Hepatocyte (in vitro differentiated cells): ENCODE measurements around the gene EFHD1. TPM values are rescaled to one million over a fixed set of nuclear protein-coding genes. Genes with fewer than 3 reads are reported as not detected.

ENCODE experiments used
- DNase-seq: peaks from one replicate; pipeline ENCODE4 v3.0.0-alpha.2; 2016; ENCODE audit warnings: low spot score
- H2AFZ ChIP-seq: fragments of 200-600 bp; sonication (generic); 2 replicates; pipeline ENCODE4 v1.6.0; 2016; ENCODE audit warnings: antibody characterized with exemption, mild to moderate bottlenecking
- H3K27ac ChIP-seq: fragments of 200-600 bp; sonication (generic); 2 replicates; pipeline ENCODE4 v1.5.1; 2016; ENCODE audit warnings: mild to moderate bottlenecking
- H3K27me3 ChIP-seq: fragments of 200-600 bp; sonication (generic); 2 replicates; pipeline ENCODE4 v1.6.1; 2016
- H3K36me3 ChIP-seq: fragments of 200-600 bp; sonication (generic); replicated peaks from 2 replicates; pipeline ENCODE4 v1.5.1; 2016; ENCODE audit warnings: low read depth; ENCODE audit not compliant: insufficient read depth
- H3K4me1 ChIP-seq: fragments of 200-600 bp; sonication (generic); 2 replicates; pipeline ENCODE4 v1.5.1; 2016; ENCODE audit warnings: mild to moderate bottlenecking, moderate library complexity; ENCODE audit not compliant: insufficient read depth
- H3K4me2 ChIP-seq: fragments of 200-600 bp; sonication (generic); 2 replicates; pipeline ENCODE4 v1.6.0; 2016
- H3K4me3 ChIP-seq: fragments of 200-600 bp; sonication (generic); 2 replicates; pipeline ENCODE4 v1.5.1; 2016; ENCODE audit warnings: mild to moderate bottlenecking
- H3K79me2 ChIP-seq: fragments of 200-600 bp; sonication (generic); 2 replicates; pipeline ENCODE4 v1.6.0; 2017; ENCODE audit warnings: mild to moderate bottlenecking
- H3K9me2 ChIP-seq: fragments of 200-600 bp; sonication (generic); replicated peaks from 2 replicates; pipeline ENCODE4 v1.6.0; 2017; ENCODE audit warnings: mild to moderate bottlenecking; ENCODE audit not compliant: insufficient read depth
- H3K9me3 ChIP-seq: fragments of 200-600 bp; sonication (generic); 2 replicates; pipeline ENCODE4 v1.5.1; 2016; ENCODE audit warnings: low read depth, mild to moderate bottlenecking
- H4K20me1 ChIP-seq: fragments of 200-600 bp; sonication (generic); 2 replicates; pipeline ENCODE4 v1.6.0; 2016; ENCODE audit warnings: mild to moderate bottlenecking; ENCODE audit not compliant: insufficient read depth, poor library complexity, severe bottlenecking
- EZH2 ChIP-seq: fragments of 200-600 bp; sonication (generic); IDR thresholded peaks from 2 replicates; pipeline ENCODE4 v1.6.1; 2016; ENCODE audit warnings: antibody characterized with exemption, mild to moderate bottlenecking, borderline replicate concordance
- EZH2phosphoT487 ChIP-seq: fragments of 200-600 bp; sonication (generic); IDR thresholded peaks from one replicate; pipeline ENCODE4 v1.6.1; 2018; ENCODE audit warnings: antibody characterized with exemption, mild to moderate bottlenecking, low read depth, moderate library complexity; ENCODE audit not compliant: unreplicated experiment, severe bottlenecking
- WGBS: methylation state at CpG from one replicate; pipeline ENCODE4 v1.1.6; 2016; ENCODE audit warnings: low lambda C conversion rate; ENCODE audit errors: missing lambda C conversion rate; 5-methylcytosine and 5-hydroxymethylcytosine counted together
- polyA plus RNA-seq: library from polyadenylated mRNA; unstranded; fragments of >200 nt; fragmentation: Nextera tagmentation; extraction: Ambion mirVana; gene quantifications from 2 replicates; pipeline ENCODE4 v1.2.1, GENCODE V29; 2016
- total RNA-seq: library from RNA; depleted of rRNA; stranded (reverse); fragments of >200 nt; gene quantifications from 2 replicates; pipeline ENCODE4 v1.2.3, GENCODE V29; 2014
- TF ChIP-seq, protein P1 (sequence below): fragments of 200-600 bp; sonication (generic); IDR thresholded peaks from 2 replicates; pipeline ENCODE4 v1.5.1; 2016; ENCODE audit warnings: antibody characterized with exemption, mild to moderate bottlenecking; ENCODE audit not compliant: poor library complexity

Gene EFHD1
- total and polyA plus RNA-seq, 2 experiments from 2014 or later = 3.0 to 6.7 TPM

DNA sequence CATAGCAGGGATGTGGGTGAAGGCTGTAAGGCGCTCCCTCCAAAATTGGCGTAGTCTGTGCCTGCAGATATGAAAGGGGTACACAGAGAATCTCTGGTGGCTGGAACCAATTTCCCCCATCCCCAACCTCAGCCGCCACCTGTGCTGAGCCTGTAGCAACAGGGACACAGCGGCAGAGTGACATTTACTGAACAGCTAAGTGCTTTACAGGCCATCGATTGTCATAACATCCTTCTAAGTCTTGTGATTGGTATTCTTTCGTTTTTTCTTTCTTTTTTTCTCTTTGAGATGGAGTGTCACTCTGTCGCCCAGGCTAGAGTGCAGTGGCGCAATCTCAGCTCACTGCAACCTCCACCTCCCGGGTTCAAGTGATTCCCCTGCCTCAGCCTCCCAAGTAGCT is 12.2 kb upstream of the EFHD1 start:
- 97% methylated on average over 9 of the region's 9 CpGs for WGBS
- Histone ChIP-seq H3K79me2 (no peaks in the 10 kb centered on the region), H2AFZ (no peak overlapping the region), H3K27me3 (no peaks in the 10 kb centered on the region), H3K27ac (no peak overlapping the region), H3K4me1 (no peaks in the 10 kb centered on the region), H4K20me1 (no peaks in the 10 kb centered on the region), H3K4me3 (no peak overlapping the region), H3K4me2 (no peak overlapping the region), H3K9me2 (no peaks in the 10 kb centered on the region), H3K9me3 (no peaks in the 10 kb centered on the region), H3K36me3 (no peaks in the 10 kb centered on the region)
- TF ChIP-seq EZH2 (no peak), EZH2phosphoT487 (no peak)
- TF ChIP-seq, protein P1, sequence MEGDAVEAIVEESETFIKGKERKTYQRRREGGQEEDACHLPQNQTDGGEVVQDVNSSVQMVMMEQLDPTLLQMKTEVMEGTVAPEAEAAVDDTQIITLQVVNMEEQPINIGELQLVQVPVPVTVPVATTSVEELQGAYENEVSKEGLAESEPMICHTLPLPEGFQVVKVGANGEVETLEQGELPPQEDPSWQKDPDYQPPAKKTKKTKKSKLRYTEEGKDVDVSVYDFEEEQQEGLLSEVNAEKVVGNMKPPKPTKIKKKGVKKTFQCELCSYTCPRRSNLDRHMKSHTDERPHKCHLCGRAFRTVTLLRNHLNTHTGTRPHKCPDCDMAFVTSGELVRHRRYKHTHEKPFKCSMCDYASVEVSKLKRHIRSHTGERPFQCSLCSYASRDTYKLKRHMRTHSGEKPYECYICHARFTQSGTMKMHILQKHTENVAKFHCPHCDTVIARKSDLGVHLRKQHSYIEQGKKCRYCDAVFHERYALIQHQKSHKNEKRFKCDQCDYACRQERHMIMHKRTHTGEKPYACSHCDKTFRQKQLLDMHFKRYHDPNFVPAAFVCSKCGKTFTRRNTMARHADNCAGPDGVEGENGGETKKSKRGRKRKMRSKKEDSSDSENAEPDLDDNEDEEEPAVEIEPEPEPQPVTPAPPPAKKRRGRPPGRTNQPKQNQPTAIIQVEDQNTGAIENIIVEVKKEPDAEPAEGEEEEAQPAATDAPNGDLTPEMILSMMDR = no peak
- DNase-seq = no peak

- Histone ChIP-seq H3K36me3 (no peaks in the 10 kb centered on the region), H2AFZ (no peak overlapping the region), H4K20me1 (no peaks in the 10 kb centered on the region), H3K4me2 (no peak overlapping the region), H3K4me3 (no peak overlapping the region), H3K4me1 (no peaks in the 10 kb centered on the region), H3K9me3 (no peaks in the 10 kb centered on the region), H3K9me2 (no peaks in the 10 kb centered on the region), H3K27me3 (no peaks in the 10 kb centered on the region), H3K79me2 (no peaks in the 10 kb centered on the region), H3K27ac (no peak overlapping the region)
- WGBS = 87% methylated on average over 7 of the region's 7 CpGs
- no peak for TF ChIP-seq EZH2
- TF ChIP-seq, protein P1 = no peak
- TF ChIP-seq EZH2phosphoT487 = no peak
- DNase-seq = no peak
Observed at GRCh38 chr2:232622563-232622962, 10.8 kb upstream of the EFHD1 start.

DNA sequence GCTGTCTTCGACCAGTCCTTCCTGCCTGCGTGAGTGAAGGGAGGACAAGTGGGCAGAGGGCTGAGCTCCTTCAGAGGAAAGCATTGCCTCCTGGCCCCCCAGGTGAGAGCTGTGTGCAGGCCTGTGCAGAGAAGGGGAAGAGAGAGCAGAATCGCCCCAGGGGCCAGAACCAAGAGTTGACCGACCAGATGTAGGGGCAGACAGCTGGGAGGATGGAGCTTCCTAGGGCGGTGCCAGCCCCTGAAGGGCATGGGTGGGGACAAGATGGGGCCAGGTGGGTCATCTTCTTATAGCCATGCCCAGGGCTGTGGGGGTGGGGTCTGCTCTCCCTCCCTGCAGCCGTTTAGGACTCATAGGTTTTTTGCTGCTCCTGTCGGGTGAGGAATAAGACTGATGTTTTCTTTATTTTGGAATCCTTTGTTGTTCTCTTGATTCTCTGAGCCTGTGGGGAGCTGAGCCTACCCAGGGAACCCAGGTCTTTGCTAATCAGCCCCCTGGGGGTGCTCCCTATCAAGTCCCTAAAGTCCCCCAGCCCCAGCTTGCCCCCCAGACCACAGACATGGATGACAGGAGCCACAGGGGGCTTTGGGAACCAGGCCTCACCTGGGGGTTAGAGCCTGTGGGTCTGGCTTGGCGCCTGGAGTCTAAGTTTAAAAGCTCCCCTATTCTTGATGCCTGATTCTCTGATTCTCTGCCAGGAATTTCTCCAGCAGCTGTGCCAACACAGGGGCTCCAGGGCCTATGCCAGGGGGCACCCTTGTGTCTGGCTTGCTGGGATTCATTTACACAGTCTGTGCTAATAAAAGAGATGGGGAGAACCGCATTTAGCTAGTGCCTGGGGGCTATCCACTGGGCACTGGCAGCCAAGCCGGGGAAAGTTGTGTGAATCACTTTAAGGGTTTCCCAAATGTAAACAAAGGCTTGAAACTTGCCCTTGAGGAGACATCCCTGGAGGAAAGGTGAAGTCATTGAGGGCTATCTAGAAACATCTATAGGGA is 9.3 kb upstream of the EFHD1 start:
- Histone ChIP-seq H3K4me2 (no peak overlapping the region), H3K27me3 (no peaks in the 10 kb centered on the region)

More for the DNA sequence above, 9.3 kb upstream of the EFHD1 start:
- no peak for DNase-seq
- H3K79me2 ChIP-seq = no peaks in the 10 kb centered on the region
- H4K20me1 ChIP-seq = no peaks in the 10 kb centered on the region
- no peaks in the 10 kb centered on the region for H3K9me2 ChIP-seq
- 65% methylated on average over 10 of the region's 10 CpGs for WGBS
- H3K9me3 ChIP-seq = no peaks in the 10 kb centered on the region
- no peaks in the 10 kb centered on the region for H3K36me3 ChIP-seq
- H3K4me1 ChIP-seq = no peaks in the 10 kb centered on the region
- H3K27ac ChIP-seq = no peak overlapping the region
- TF ChIP-seq, protein P1 = no peak
- TF ChIP-seq EZH2 (no peak), EZH2phosphoT487 (no peak)
- no peak overlapping the region for H2AFZ ChIP-seq
- H3K4me3 ChIP-seq = no peak overlapping the region
